HG03097 (cell line): Measurements from ENCODE around the gene MAP2K5.

ENCODE experiments used
- ATAC-seq: cut with Tn5 transposase; IDR thresholded peaks from one replicate; pipeline ENCODE4 v1.9.1; 2021; ENCODE audit not compliant: unreplicated experiment, low FRiP score

The MAP2K5 gene

DNA sequence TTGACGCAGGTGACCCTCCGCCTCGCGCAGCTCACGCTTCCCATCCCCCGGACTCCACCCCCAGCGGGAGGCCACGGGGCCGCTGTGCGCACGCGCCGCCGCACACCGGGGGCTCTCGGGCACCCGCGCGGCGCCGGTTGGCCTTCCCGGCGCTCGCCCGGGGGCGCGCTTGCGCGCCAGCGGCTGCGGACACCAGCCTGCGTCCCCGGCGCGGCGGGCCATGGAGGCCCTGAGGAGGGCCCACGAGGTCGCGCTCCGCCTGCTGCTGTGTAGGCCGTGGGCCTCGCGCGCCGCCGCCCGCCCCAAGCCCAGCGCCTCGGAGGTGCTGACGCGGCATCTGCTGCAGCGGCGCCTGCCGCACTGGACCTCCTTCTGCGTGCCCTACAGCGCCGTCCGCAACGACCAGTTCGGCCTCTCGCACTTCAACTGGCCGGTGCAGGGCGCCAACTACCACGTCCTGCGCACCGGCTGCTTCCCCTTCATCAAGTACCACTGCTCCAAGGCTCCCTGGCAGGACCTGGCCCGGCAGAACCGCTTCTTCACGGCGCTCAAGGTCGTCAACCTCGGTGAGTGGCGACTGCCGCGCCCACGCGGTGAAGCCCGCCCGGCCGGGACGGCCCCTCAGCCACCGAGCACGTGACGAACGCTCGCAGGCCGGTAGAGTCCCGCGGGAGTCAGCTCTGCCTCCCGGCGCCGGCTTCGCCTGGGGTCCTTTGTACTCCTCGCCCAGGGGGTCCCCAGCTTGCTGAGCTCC is 21.3 kb upstream of the MAP2K5 start, which contains the start of gene C15orf61:
TSS of gene C15orf61 (plus strand) at position 103 of the 754 bp plus-strand sequence. CDS start at position 221, 118 bp downstream.
- ATAC-seq, result peak; percentile 81

DNA sequence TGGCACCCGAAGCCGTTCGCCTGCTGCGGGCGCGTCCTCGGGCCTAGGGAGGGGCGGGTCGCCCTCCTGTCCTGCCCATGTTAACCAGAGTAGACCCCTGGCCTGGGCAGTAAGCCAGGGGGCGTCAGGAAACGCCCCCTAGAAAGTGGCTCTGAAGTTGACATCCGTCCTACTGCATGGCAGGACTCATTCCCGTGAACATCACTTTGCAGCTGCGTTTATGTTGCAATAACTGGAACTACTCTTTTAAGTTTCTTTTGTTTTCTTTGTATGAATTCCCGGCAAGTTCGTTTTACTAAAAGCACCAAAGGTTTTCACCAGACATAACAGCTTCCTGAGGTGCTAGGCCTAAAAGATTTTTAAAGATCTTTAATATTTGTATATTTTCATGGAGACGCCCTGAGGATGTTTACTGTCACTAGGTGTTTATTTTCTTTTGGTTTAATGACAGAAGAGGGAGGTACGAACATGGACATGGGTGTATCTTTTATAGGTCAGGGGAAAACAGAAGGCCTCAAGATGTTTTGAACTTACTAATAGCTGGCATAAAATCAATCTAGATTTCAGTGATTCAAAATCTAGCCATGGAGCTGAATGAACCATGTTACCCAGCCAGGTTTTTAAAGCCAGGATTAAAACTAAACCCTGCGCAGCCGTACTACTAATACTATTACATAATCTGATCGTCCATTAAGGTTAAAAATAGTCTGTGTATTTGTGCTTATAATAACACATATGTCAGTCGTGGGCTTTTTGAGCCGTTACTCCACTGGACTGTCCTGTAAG is 20.5 kb upstream of the MAP2K5 start:
- ATAC-seq, result no peak

DNA sequence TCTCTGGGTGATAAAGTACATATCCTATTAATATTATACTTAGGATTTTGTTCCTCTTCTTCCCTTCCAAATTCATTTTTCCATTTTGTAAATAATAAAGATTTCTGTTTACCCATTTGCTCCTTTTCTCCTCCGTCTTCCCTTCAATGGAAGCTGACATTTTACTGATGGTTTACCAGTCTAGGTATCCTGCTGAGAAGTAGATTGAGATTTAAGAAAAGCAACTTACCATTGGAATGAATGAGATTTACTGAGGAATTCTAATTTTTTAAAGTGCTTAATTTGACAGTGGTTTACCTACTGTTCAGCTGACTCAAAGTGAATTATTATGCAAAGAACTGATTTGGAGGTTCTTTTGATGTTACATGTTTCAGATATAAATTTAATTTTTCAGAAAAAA is 19.2 kb upstream of the MAP2K5 start:
- ATAC-seq, result no peak

DNA sequence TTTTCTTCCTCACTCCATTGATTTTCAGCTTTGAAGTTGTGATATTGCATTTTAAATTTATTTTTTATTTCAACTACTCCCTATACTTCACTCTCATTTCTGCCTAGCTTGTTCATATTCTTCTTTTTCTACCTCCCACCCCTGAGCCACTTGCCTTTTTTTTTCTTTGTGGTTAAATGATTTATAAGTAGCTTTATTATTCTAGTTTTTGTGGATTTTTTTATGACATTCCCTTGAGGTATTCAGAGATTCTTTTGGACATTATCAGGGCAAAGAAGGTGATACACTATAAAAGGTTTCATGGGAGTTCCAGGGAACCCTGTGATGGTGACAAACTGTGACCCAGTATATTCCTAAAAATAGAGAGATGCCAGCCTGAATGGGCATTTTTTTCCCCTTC is 18.3 kb upstream of the MAP2K5 start:
- no peak for ATAC-seq

DNA sequence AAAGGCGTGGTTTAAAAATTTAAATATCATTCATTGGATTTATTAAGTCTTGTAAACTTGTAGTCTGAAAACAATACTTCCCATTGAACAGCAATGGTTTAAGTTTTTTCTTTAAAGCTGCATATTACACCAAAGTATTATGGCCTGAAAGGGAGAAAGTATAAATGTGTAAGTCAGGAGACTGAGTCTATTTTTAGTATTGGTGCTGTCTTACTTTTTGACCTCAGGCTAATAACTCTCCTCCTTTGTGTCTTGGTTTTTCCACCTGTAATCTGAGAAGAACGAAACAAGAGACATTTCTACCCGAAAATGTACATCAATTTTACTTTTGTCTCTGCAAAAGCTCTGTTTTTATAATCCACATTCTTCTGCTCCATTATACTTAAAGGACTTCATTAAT is 14.0 kb upstream of the MAP2K5 start:
- no peak for ATAC-seq

DNA sequence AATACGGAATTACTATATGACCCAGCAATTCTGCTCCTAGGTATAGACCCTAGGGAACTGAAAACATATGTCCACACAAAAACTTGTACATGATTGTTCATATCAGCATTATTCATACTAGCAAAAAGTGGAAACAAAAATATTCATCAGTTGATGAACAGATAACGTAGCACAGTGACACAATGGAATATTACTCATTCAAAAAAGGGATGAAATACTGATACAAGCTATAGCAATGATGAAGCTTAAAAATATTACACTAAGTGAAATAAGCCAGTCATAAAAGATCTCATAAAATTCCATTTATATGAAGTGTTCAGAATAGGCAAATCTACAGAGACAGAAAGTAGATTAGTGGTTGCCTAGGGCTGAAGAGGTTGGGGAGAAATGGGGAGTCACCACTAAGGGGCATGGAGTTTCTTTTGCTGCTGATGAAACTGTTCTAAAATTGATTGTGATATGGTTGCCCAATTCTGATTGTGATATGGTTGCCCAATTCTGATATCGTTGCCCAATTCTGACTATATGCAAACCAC is 11.1 kb upstream of the MAP2K5 start:
- ATAC-seq, result no peak

DNA sequence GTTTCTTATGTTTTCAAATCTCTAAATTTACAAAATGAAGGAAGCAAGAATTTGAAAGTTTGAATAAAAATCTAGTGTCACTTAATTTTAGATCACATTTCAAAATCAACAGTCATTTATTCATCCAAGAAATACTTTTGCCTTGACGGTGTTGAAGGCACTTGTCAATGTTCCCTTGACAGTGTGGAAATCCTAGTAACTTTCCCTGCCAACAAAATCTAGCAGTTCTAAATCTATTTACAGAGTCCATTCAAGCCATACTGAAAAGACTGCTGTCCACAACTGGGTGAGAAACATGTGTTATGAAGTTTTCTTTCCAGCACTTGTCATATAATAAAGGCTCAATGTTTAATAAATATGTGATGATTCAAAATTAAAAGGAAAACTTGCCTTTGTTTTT is 8.6 kb upstream of the MAP2K5 start:
- ATAC-seq, result no peak

DNA sequence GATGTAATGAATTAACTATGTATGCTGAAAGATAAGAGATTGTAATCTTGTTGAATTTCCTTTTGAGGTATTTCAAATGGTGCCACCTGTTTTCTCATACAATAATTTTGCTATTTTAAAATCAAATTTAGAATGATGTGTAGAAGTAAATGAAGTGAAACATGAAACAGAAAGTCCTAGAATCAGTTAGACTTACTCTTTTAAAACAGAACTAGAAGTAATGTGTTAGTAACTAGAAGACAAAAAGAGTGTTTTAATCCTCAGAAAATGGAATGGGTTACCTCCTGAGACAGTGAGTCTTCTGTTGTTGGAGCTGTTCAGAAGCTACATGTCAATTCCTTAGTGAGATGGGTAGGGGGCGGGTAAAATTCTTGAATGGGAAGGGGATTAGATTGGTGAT is 8.1 kb upstream of the MAP2K5 start:
- no peak for ATAC-seq

DNA sequence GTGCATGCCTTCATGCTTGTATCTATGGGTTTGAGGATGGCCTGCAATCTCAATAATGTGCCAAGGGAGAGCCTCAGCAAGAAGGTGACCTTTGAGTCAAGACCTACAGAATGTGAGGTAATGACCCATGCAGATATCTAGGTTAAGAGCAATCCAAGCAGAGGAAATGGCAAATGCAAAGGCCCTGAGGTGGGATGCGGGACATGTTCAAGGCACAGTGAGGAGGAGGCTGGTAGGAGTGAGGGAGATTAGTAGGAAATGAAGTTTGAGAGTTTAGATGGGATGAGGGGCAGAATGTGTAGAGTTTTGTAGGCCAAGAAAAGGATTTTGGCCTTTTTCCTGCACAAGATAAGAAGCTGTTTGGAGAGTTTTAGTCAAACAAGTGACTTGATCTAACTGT is 4.7 kb upstream of the MAP2K5 start:
- no peak for ATAC-seq

DNA sequence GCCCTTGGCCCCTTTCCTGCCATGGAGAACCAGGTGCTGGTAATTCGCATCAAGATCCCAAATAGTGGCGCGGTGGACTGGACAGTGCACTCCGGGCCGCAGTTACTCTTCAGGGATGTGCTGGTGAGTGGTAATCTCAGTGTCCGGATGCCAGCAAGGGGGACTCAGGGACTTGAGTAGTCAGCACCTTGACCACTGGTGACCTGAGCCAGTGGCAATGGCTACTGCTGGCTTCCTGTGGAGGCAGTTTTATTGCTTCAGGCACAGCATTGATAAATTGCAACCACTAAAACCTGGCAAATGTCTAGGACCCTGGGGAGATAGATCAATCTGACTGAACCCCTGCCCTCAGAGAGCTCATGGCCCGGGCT is 830 bp downstream of the MAP2K5 start:
- no peak for ATAC-seq

DNA sequence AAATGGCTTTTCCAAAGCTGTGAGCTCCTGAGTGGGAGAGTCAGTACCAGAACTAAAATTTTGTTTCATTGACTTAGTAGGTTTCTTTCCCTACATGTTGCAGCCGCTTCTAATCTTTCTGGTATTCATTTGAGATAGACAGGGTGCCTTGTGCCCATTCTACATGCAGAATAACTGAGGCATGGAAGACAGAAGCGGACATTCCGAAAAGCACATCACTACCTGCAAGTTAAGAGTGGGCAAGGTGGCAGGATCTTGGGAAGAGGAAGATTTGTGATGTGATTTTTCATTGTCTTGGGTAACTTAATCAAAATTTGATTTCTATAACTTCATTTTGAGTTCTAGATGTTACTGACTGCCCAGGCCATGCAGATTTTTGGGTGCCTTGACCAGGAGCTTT is 2.0 kb downstream of the MAP2K5 start:
- ATAC-seq, result no peak

DNA sequence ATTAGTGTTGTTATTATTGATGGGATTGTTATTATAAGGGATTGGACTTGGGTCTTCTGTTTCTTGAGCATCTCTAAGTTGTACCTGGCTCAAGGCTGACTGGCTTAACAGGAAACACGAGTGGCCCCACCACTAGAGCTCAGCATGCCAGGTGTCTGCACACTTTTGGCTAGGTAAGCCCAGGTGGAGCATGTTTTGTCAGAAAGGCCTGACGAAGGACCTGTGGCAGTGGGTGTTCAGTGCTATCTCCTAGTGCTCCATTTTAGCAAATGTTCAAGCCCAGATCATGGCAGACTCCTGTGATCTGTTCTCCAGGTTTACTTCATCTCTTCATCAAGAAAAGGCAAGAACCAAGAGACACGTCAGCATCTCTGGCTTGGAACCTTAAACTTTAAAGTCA is 3.4 kb downstream of the MAP2K5 start:
- ATAC-seq, result no peak

DNA sequence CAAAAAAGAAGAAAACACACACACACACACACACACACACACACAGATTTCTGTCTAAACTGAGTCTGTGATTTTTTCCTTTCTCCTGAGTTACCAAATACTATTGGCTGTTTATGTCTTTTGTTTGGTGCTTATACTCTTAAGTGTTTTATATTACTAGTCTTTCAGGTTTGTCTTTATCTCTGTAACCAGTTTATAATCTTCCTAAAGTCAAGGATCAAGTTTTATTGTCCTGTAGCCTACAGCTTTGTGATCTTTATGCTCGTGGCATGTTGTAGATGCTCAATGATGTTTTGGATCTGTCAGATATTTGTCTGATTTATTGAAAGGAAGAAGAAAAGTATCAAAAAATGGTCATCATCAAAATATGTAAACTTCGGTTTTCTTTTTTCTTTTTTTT is 4.6 kb downstream of the MAP2K5 start:
- ATAC-seq, result no peak

DNA sequence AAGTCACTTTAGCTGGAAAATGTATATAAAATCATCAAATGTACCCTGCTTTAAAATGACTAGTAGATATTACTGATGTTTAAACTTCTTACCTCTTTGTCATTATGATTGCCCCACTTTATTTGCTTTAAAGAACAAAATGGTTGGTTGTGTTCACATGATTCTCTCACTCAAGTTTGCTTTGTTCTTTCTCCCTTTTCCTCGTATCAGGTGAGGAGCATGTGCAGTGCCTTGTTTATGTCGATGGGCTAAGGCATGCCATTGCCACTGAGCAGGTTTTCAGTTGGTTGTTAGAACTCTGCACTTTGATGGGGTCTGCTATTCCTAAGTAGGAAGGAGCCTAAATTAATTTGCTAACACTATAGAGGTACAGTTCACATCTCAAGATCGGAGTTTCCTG is 5.3 kb downstream of the MAP2K5 start:
- no peak for ATAC-seq

DNA sequence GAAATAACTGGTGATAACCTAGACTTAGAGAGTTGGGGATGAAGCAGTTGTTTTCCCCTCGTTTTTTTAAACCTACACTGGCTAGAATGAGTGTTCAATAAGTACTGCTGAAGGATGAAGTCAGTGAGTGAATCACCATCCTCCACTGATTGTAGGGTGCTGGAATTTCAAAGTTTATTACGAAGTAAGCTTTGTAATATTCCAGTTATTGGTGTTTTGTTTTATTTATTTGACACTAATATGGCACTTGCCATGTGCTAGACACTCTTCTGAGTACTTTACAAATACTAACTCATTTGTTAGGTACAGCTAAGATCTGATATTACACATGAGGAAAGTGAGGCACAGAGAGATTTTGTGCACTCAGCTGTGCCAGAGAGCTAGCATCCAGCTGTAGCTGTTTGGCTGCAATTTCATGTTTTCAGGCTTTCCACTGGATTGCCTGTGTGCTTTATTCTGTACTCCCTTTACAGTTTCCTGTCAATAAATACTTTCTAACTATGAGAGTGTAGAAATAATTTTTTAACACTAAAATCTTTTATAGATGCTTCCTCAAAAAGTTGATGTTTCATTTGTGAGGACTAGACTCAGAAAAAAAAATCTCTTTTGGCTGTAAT is 5.8 kb downstream of the MAP2K5 start:
- ATAC-seq, result no peak

DNA sequence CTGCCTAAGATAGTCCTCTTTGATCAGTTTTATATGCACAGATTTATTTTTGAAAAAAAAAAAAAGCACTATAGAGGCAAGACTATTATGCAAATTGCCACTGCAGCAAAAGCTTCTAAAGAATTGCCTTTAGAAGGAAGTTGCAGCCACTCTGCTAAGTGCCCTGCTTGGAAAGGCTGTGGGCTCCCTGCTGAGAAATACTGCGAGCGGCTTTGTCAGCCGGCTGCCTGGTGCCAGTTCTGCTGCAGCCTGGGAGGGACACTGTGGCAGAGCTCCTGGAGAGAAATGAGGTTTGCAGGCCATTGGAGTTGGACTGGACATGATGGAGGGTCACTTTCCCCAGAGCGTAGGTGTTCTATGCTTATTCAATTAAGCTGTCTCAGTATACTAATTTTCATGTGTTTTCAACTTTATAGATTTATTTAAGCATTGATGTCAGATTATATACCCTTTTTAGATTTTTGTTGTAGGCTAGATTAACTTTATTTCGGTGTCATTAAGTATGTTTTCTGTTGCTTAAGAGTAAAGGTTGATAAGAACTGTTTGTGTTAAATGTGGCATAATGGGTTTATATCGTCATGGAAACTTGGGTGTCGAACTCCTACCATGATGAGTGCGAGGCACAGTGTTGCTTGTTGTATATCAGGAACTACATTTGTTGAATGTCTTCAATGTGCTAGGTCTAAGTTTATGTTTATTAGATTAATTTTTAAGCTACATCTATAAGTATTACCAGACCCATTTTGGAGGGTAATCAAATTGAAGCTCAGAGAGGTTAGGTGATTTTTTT is 6.6 kb downstream of the MAP2K5 start:
- ATAC-seq, result no peak

DNA sequence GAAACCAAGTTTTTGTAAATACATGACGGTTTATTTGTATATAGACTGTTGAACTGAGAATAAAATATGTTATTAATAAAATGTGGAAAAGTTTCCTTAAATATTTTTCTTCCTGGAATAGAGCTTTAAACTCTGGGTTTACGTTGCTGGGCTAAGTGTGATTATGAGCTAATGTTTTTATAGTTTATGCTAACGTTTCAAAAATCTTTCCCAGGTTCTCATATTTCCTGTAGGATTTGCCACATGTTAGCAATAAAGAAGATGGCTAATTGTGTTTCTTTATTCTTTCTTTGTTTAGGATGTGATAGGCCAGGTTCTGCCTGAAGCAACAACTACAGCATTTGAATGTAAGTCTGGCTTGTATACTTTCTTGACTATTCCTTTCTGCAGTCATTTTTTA is 7.2 kb downstream of the MAP2K5 start:
- ATAC-seq, result no peak

DNA sequence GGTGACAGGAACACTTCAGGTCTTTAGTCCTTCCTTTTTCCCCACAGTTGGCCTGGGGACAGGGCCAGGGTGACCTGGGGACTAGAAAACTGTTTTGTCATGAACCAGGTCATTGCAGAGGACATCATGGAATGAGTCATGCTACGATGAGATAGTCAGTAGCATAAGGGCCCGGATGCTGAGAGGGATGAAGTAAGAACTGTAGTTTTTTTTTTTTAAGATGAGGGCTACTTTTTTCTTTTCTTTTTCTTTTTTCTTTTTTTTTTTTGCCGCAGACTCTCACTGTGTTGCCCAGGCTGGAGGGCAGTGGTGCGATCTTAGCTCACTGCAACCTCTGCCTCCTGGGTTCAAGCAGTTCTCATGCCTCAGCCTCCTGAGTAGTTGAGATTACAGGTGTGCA is 8.0 kb downstream of the MAP2K5 start:
- ATAC-seq, result no peak

DNA sequence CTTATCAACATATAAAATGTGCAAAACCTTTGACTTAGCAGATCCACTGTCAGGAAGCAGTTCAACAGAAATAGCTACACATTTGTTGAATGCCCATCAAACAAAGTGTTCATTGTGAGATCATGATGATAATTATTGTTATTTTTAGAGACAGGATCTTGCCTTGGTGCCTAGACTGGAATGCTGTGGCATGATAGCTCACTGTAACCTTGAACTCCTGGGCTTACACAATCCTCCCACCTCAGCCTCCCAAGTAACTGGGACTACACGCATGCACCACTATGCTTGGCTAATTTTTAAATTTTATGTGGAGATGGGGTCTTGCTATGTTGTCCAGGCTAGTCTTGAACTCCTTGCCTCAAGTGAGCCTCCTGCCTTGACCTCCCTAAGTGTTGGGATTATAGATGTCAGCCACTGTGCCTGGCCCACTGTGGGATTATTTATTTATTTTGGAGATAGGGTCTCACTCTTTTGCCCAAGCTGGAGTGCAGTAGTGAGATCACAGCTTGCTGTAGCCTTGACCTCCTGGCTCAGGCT is 8.8 kb downstream of the MAP2K5 start:
- no peak for ATAC-seq

DNA sequence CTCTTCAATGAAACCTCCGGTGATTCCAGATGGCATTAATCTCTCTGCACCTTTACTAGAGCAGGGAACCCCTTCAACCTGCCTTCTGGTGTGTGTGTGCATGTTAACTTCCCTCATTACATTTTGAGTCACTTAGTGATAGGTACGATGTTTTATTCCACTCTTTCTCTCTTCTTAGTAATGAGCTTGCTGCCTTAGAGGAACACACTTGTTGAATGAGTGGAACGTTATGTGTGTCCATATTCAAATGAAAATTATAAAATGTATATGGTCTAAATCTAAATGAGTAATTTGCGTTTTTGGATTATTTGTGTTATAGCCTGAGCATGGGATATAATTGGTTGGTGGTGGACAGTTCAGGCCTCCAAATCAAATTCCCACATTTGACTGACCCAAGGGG is 12.1 kb downstream of the MAP2K5 start:
- no peak for ATAC-seq
